Ovary (tissue), 9 donors: ENCODE data around the gene TP53. TPM values are rescaled to one million over a fixed set of nuclear protein-coding genes. Genes with fewer than 3 reads are reported as not detected.
A peak's percentile ranks its signal among the peaks of the same experiment; 100 is the strongest.

Experiments
- DNase-seq, 5 donors: peaks; one replicate each; pipeline ENCODE4 v3.0.0-alpha.2; 2019 to 2020
- H3K27ac ChIP-seq, 2 donors: fragments of 200-600 bp; one replicate each; pipeline versions ENCODE4 v1.5.1 to v1.8.0; 2019 to 2022
- H3K27me3 ChIP-seq: fragments of 200-600 bp; one replicate; pipeline ENCODE4 v1.8.0; 2022
- H3K36me3 ChIP-seq: fragments of 200-600 bp; sonication (generic); one replicate; pipeline ENCODE4 v1.5.1; 2019
- H3K4me1 ChIP-seq: one replicate; pipeline ENCODE4 v1.8.1; 2013; ENCODE audit warnings: mild to moderate bottlenecking, moderate library complexity; ENCODE audit not compliant: insufficient read depth
- H3K4me3 ChIP-seq: fragments of 200-600 bp; sonication (generic); one replicate; pipeline ENCODE4 v1.5.1; 2017
- H3K9me3 ChIP-seq, 2 donors: fragments of 200-600 bp in 1 of 2; sonication (generic) in 1 of 2; one replicate each; pipeline versions ENCODE4 v1.5.1 to v1.8.1; 2013 to 2019; ENCODE audit warnings: mild to moderate bottlenecking in 1 of 2, moderate library complexity in 1 of 2
- EP300 ChIP-seq: sonication (generic); formaldehyde crosslinking; IDR thresholded peaks from one replicate; pipeline ENCODE4 v1.6.1; 2017; ENCODE audit warnings: antibody characterized with exemption
- POLR2A ChIP-seq: fragments of 450-650 bp; IDR thresholded peaks from one replicate; pipeline ENCODE4 v1.6.1; 2017; ENCODE audit warnings: antibody characterized with exemption, mild to moderate bottlenecking, moderate library complexity
- WGBS, 3 donors: extraction: QIAGEN DNeasy Blood & Tissue Kit in 1 of 3; methylation state at CpG; one replicate each; pipeline versions ENCODE4 v1.1.5 to v1.1.7; 2013 to 2017; 5-methylcytosine and 5-hydroxymethylcytosine counted together
- intact Hi-C, 4 donors: fragments of 100-400 bp; cut with DNase I; formaldehyde crosslinking; loops; one replicate each; pipeline versions ENCODE4 v1.11.0 to v1.15.1; 2022 to 2023
- polyA plus RNA-seq, 2 donors: library from polyadenylated mRNA; stranded (reverse); fragments of 200-250 nt in 1 of 2; fragments of 350-450 nt in 1 of 2; fragmentation: Illumina TruSeq in 1 of 2; extraction: RNeasy Lipid Tissue Mini Kit (QIAGEN cat#74804) in 1 of 2; gene quantifications; one replicate each; pipeline ENCODE4 v1.2.3, GENCODE V29; 2013 to 2014
- total RNA-seq, 7 donors: library from RNA; depleted of rRNA in 2 of 7; stranded (reverse); fragments of >200 nt in 2 of 7; fragmentation: NEBNext Ultra II Directional in 3 of 7; extraction: Animal tissue kit (Norgen Biotek cat#: 25700) in 3 of 7; gene quantifications; one replicate each; pipeline versions ENCODE4 v1.1.0 to v1.2.4, GENCODE V29; 2016 to 2023
- TF ChIP-seq, protein P1 (sequence below), 3 donors: fragments of 450-650 bp in 2 of 3; fragments of 200-600 bp in 1 of 3; IDR thresholded peaks; one replicate each; pipeline versions ENCODE4 v1.5.1 to v1.8.0; 2016 to 2022; ENCODE audit warnings: antibody characterized with exemption in 3 of 3, mild to moderate bottlenecking in 1 of 3
- donor health status: DM: no; HTN: no; CAD: no; lungs with moderate emphysema.
- donor health status: DM: no; HTN: no; CAD: no.
- donor health status: Bipolar disorder and iron deficiency.
- donor health status: DM: yes; HTN: yes; CAD: no.
- donor health status: DM: no; HTN: no; CAD: no.
- donor health status: DM: yes; HTN: yes; CAD: no.

Gene TP53
- total and polyA plus RNA-seq, 9 donors, result 16.3 to 124 (median 72.6) TPM

DNA sequence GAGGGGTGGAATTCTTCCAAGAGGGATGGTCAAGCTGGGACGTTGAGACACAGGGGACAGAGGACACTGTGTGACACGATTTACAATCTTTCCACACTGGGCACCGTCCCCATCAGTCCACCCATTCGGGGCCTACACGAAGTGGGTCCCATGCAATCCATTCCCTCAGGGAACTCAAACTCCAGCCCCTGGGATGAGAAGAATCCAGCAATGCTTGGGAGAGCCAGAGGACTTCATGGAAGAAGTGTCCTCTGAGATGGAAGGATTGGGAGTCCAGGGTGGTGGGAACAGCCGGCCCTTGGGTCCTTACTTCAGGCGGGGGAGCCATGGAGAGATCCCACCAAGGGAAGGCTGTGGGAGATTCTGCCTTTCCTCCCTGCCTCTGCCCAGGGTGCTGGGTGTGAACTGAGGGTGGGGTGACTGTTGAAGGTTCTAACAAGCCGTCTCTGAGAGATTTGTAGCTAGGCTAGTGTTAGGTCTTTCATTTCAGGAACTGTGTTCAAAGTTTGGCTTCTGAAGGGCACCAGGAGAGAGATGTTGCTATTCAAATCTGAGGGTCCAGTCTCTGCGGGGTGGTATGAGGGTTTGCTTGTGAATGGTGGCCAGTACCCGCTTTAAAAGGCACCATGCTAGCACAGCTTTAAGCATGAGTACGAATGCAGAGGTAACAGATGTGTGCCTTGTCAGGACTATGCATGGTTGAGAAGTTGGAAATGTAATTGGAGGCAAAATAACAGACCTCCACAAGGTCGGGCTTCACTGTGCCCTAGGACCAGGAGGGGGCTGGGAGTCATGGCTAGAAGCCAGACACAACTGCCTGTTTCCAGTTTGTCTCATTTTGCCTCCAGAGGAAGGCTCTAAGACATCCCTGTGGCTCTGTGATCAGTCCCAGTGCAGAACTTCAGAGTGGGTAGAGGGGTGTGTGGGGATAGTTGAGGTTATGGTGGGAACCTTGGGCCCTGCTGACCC, 34.6 kb downstream of the TP53 start:
- Histone ChIP-seq H3K4me3 (no peak overlapping the region), H3K27ac (peak overlapping the region in 1 of 2 donors; percentile 86), H3K36me3 (no peaks in the 10 kb centered on the region), H3K27me3 (no peaks in the 10 kb centered on the region), H3K4me1 (peaks cover 4% of the 10 kb centered on the region), H3K9me3 (no peaks in the 10 kb centered on the region)
- 46 to 49% (median 48%) methylated on average over 12 of the region's 12 CpGs for WGBS, 3 donors
- intact Hi-C loops, result loop anchor here in 2 of 4 donors (5.0 kb wide), 1 partner anchor 35 kb away; the partner anchor contains the start of genes TP53 (in 2 of the 2) and WRAP53 (in 2 of the 2)
- peak in 4 of 5 donors; percentile 39 to 64 (median 49) for DNase-seq
- TF ChIP-seq, protein P1, sequence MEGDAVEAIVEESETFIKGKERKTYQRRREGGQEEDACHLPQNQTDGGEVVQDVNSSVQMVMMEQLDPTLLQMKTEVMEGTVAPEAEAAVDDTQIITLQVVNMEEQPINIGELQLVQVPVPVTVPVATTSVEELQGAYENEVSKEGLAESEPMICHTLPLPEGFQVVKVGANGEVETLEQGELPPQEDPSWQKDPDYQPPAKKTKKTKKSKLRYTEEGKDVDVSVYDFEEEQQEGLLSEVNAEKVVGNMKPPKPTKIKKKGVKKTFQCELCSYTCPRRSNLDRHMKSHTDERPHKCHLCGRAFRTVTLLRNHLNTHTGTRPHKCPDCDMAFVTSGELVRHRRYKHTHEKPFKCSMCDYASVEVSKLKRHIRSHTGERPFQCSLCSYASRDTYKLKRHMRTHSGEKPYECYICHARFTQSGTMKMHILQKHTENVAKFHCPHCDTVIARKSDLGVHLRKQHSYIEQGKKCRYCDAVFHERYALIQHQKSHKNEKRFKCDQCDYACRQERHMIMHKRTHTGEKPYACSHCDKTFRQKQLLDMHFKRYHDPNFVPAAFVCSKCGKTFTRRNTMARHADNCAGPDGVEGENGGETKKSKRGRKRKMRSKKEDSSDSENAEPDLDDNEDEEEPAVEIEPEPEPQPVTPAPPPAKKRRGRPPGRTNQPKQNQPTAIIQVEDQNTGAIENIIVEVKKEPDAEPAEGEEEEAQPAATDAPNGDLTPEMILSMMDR (IDR thresholded peaks at IDR 0.05), result no peak
- TF ChIP-seq POLR2A (no peak), EP300 (no peak)

DNA sequence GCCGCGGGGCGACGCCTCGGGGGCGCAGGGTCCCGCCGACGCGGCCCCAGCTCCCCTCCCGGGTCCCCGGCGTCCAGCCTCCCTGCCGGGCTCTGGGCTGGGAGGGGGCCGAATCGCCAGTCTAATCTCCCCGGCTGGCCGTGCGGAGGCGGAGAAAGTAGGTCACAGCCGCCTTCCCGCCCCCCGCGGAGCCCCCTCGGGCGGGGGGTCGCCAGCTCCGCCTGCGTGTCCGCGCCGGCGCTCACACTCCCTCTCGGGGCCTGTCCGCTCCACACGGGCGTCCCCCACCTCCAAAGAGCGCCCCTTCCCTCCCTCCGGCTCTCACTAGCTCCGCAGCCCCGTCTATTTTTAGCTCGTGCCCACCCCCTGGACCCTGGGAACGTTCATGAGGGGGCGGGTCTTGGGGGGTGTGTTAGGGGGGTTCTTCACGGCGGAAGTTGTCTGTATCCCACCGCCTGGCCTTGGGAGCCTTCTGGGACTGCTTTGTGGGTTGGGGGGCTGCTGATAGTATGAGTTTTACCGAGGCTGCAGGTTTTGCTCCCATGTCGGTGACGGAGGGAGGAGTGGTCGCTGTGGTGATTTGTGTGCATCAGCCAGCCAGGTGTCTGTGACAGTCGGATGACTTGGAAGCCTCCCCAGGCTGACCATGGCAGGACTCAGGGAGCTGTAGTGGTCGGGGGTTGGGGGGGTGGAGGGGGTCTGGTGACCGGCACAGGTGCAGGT, 35.5 kb downstream of the TP53 start:
- intact Hi-C loops, result loop anchor here in 2 of 4 donors (5.0 kb wide), 1 partner anchor 35 kb away; the partner anchor contains the start of genes TP53 (in 2 of the 2) and WRAP53 (in 2 of the 2)
- WGBS, 3 donors, result 2 to 5% (median 2%) methylated on average over 34 to 54 of the region's 54 CpGs
- Histone ChIP-seq H3K27me3 (no peaks in the 10 kb centered on the region), H3K4me1 (peaks cover 2% of the 10 kb centered on the region), H3K4me3 (peak overlapping the region; percentile 44), H3K9me3 (no peaks in the 10 kb centered on the region), H3K27ac (peak overlapping the region; percentile 86), H3K36me3 (no peaks in the 10 kb centered on the region)
- peak; percentile 60 to 79 (median 69) for DNase-seq
- TF ChIP-seq, protein P1 (IDR thresholded peaks at IDR 0.05), result peak in 1 of 3 donors; percentile 17
- no peak for TF ChIP-seq EP300

DNA sequence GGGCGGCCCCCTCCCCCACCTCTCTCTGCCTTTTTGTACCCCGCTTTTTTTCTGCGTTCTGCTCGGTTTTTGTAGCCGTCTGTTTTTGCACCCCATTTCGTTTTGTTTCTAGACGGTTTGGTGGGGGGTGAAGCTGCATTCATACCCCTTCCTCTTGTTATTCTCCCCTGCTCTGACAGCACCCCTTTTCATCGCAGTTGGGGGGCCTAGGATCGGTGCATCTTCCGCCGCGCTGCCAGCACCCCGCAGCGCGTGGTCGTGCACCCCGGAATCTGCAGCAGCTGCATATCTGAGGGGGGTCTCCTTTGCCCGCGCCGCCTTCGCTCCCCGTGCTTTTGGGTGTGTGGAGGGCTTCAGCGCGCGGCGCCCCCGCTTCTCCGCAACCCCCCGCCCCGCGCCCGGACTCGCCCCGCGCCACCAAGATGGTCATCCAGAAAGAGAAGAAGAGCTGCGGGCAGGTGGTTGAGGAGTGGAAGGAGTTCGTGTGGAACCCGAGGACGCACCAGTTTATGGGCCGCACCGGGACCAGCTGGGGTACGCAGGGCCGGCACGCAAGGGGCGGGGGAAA, 36.1 kb downstream of the TP53 start:
- Histone ChIP-seq H3K9me3 (no peaks in the 10 kb centered on the region), H3K4me3 (peak overlapping the region; percentile 44), H3K27ac (peak overlapping the region; percentile 86), H3K4me1 (peaks cover 6% of the 10 kb centered on the region), H3K27me3 (no peaks in the 10 kb centered on the region), H3K36me3 (no peaks in the 10 kb centered on the region)
- intact Hi-C loops, result loop anchor here in 2 of 4 donors (5.0 kb wide), 1 partner anchor 36 kb away; the partner anchor contains the start of genes TP53 (in 2 of the 2) and WRAP53 (in 2 of the 2)
- WGBS, 3 donors, result 0% methylated on average over 32 to 45 of the region's 45 CpGs
- TF ChIP-seq, protein P1 (IDR thresholded peaks at IDR 0.05), result no peak
- TF ChIP-seq EP300, result no peak
- TF ChIP-seq POLR2A, result no peak
- no peak for DNase-seq
